GM21360 (cell line): ENCODE data around the gene PSG6.
"Not testable (repeated sequence)": the region's sequence is repeated elsewhere in the genome, so short reads cannot be mapped to it uniquely, and the experiment has no call there.

Experiments used
- ATAC-seq: cut with Tn5 transposase; IDR thresholded peaks from one replicate; pipeline ENCODE4 v1.9.1; 2021; ENCODE audit warnings: mild to moderate bottlenecking, moderate library complexity; ENCODE audit not compliant: unreplicated experiment

The PSG6 gene

DNA sequence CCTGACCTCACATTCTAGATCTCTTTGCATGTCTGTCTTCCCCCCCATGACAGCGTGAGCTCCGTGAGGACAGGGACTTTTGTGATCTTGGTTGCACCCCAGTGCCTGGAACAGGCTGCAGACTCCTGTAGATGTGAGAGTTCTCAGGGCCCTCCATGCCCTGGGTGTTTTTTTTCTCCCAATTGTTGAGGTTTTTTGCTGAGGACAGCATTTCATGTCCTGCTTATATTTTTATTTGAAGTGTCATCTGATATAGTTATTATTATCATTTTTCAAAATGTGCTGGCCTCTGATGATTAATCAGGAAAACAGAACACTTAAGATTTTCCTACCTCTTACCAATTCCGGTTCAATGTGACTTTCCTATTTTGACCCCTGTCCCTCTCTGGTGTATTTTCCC, 62.9 kb downstream of the PSG6 start:
- not testable (repeated sequence) for ATAC-seq

DNA sequence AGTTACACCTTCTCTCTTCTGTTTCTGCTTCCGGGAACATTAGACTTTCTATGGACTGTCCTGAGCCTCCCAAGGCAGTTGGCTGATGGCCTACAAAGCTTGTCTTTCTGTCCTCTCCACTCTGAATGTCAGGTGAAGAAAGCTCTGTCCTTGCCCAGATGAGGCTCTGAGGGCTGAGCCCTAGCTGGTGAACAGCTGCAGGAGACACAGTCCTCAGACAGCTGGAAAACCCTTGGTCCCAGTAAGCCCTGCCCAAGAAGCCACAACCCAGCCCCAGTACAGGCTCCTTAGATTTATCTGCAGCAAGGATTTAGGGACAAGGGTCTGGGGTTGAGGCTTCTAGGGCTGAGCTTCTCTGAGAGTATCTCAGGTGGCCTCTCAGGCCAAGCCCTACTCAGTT, 64.5 kb downstream of the PSG6 start:
- ATAC-seq, result not testable (repeated sequence)

DNA sequence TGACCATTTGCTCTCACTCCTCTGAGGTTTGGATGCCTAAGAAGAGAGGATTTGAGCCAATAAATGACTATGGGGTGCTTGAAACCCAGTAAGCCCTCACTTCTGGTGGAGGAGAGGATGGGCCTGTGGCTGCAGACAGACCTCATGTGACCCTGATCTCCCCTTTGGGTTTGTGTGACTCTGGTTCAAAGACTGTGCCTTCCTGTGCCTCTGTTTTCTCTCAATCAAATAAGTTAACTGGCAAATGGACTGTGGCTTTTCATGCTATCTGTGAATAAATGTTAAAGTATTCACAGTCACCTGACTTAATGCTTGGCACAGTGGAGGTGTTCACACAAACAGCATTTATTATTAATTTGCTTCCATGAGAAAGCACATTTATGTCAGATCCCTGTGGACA, 64.9 kb downstream of the PSG6 start:
- ATAC-seq, result not testable (repeated sequence)
